ENCODE results near the gene RPL13A. TPM values are rescaled to one million over a fixed set of nuclear protein-coding genes. Genes with fewer than 3 reads are reported as not detected.

RPL13A gene
- total RNA-seq, 2 experiments from 2014 or later, result 2,999 to 8,461 TPM

GRCh38 chr19:49475995-49476880 lies 11.2 kb upstream of the RPL13A start:
- Histone ChIP-seq H3K4me1 (ENCODE audit: insufficient read depth, low read length, poor library complexity, severe bottlenecking) (peaks cover 28% of the 10 kb centered on the region), H3K79me2 (ENCODE audit: insufficient read depth, low read depth, low read length) (no peaks in the 10 kb centered on the region), H3K9me3 (ENCODE audit: low read length) (no peaks in the 10 kb centered on the region), H3K4me3 (ENCODE audit: low read depth, low read length, poor library complexity, severe bottlenecking) (peak overlapping the region; percentile 6), H2AFZ (ENCODE audit: low read length) (no peak overlapping the region), H3K9me2 (ENCODE audit: insufficient read depth, low read length) (no peaks in the 10 kb centered on the region), H3K4me2 (ENCODE audit: low read length) (peak overlapping the region; percentile 97; the same call in 1 of the 2 replicates), H4K20me1 (ENCODE audit: insufficient read depth, low read length) (no peaks in the 10 kb centered on the region), H3K36me3 (ENCODE audit: insufficient read depth, low read length) (0 out of 2 replicates have a peak, but pooled peaks cover 2% of the 10 kb centered on the region), H3K27ac (ENCODE audit: low read depth, low read length, poor library complexity, severe bottlenecking) (peak overlapping the region; percentile 17)
- peak; percentile 60 for DNase-seq (ENCODE audit: low spot score)
- BruUV-seq (replicated peaks), result no TSS peak
- CTCF ChIA-PET (ENCODE audit: unreplicated experiment), result interaction anchor here (0.6 kb wide), 1 partner anchor 21 kb away, joined by 3 read pairs; no protein-coding TSS in a partner anchor
- TF ChIP-seq CTCF (conservative IDR thresholded peaks at IDR 0.05; ENCODE audit: low read length), result peak; percentile 69
- no peak for TF ChIP-seq EZH2phosphoT487 (IDR thresholded peaks at IDR 0.05; ENCODE audit: borderline replicate concordance, low read depth, low read length)
- intact Hi-C loops (cut with micrococcal nuclease; ENCODE audit: unreplicated experiment), result no loop called here
- POLR2A ChIA-PET, result no interaction called here

GRCh38 chr19:49479975-49480628 lies 7.3 kb upstream of the RPL13A start:
- intact Hi-C loops (cut with micrococcal nuclease; ENCODE audit: unreplicated experiment), result no loop called here
- DNase-seq (ENCODE audit: low spot score), result no peak
- Histone ChIP-seq H4K20me1 (ENCODE audit: insufficient read depth, low read length) (no peaks in the 10 kb centered on the region), H3K9me2 (ENCODE audit: insufficient read depth, low read length) (no peaks in the 10 kb centered on the region), H2AFZ (ENCODE audit: low read length) (no peak overlapping the region), H3K4me3 (ENCODE audit: low read depth, low read length, poor library complexity, severe bottlenecking) (no peak overlapping the region), H3K9me3 (ENCODE audit: low read length) (no peaks in the 10 kb centered on the region), H3K79me2 (ENCODE audit: insufficient read depth, low read depth, low read length) (no peaks in the 10 kb centered on the region), H3K27ac (ENCODE audit: low read depth, low read length, poor library complexity, severe bottlenecking) (no peak overlapping the region), H3K4me2 (ENCODE audit: low read length) (no peak overlapping the region), H3K36me3 (ENCODE audit: insufficient read depth, low read length) (no peaks in the 10 kb centered on the region), H3K4me1 (ENCODE audit: insufficient read depth, low read length, poor library complexity, severe bottlenecking) (peaks cover 13% of the 10 kb centered on the region)
- TF ChIP-seq EZH2phosphoT487 (IDR thresholded peaks at IDR 0.05; ENCODE audit: borderline replicate concordance, low read depth, low read length) (no peak), CTCF (conservative IDR thresholded peaks at IDR 0.05; ENCODE audit: low read length) (no peak)
- POLR2A ChIA-PET, result interaction anchor here (0.6 kb wide), 1 partner anchor 599 kb away, joined by 5 read pairs; no protein-coding TSS in a partner anchor
- CTCF ChIA-PET (ENCODE audit: unreplicated experiment), result no interaction called here
- BruUV-seq (replicated peaks), result no TSS peak
